Measurements from ENCODE around the gene VPS33B.

VPS33B gene

GRCh38 chr15:91007266-91007665 lies 15.1 kb downstream of the VPS33B start:
- DNase-seq (ENCODE audit: low spot score): no peak
- TF ChIP-seq, protein P1, sequence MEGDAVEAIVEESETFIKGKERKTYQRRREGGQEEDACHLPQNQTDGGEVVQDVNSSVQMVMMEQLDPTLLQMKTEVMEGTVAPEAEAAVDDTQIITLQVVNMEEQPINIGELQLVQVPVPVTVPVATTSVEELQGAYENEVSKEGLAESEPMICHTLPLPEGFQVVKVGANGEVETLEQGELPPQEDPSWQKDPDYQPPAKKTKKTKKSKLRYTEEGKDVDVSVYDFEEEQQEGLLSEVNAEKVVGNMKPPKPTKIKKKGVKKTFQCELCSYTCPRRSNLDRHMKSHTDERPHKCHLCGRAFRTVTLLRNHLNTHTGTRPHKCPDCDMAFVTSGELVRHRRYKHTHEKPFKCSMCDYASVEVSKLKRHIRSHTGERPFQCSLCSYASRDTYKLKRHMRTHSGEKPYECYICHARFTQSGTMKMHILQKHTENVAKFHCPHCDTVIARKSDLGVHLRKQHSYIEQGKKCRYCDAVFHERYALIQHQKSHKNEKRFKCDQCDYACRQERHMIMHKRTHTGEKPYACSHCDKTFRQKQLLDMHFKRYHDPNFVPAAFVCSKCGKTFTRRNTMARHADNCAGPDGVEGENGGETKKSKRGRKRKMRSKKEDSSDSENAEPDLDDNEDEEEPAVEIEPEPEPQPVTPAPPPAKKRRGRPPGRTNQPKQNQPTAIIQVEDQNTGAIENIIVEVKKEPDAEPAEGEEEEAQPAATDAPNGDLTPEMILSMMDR (IDR thresholded peaks at IDR 0.05; ENCODE audit: extremely low read depth, missing control alignments): no peak

DNA sequence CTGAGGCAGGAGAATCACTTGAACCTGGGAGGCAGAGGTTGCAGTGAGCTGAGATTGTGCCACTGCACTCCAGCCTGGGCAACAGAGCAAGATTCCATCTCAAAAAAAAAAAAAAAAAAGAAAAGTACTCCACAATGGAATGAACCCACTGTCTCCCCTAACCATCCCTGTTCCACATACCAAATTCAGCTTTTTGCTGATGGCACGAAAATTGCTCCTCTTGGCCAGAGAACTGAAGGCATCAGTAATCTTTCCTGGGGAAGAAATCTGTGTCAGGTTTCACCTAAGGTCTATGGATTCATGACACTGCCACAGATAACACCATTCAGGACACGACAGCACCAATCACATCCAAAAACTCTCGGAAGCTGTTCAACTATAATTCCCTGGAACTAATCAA lies 21.2 kb downstream of the VPS33B start:
- no peak for DNase-seq (ENCODE audit: low spot score)
- TF ChIP-seq, protein P1 (IDR thresholded peaks at IDR 0.05; ENCODE audit: extremely low read depth, missing control alignments): no peak

- TF ChIP-seq, protein P1 (IDR thresholded peaks at IDR 0.05; ENCODE audit: extremely low read depth, missing control alignments): no peak
- no peak for DNase-seq (ENCODE audit: low spot score)
These were observed 23.7 kb downstream of the VPS33B start for GRCh38 chr15:90998737-90999136.

DNA sequence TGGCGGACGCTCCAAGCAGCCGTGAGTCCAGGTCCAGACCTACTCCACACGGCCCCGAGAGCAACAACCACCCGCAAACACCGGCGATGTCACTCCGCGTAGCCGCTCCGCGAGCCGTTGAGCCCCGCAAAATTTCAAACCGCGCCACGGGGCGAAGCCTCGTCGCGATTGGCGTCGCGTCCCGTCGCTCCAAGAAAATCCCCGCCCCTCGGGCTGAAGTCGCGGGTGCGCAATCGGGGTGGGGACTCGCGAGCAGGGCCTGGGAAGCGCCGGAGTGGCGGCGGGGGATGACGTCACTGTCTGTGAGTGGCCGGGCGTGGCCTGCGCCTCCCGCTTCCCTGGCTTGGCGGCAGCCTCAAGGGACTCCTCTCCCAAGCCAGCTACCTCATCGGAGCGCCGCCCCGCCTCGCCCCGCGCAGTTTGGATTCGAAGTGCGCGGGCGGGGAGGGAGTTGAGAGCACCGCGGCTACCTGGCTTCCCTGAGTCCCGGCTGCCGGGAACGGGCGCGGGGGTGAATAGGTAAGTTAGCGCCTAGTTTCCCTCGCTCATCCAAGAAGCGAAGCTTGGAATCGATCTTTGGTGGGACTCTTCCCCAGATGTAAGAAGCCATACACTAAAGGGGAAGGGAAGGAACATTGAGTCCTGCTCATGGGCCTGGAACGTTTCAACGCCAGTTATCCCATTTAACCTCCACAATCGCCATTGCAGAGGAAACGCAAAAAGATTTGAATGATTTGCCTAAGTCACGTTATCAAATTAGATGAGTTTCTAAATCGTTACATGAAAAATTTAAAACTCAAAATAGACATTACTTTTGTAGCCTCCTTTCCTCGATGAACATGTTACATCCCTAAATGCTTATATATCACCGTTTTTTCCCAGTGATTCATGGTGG lies 27.7 kb downstream of the VPS33B start, which contains the start of gene PRC1:
Gene PRC1, minus strand, starts transcription at position 119 of the 895 bp plus-strand sequence. Its CDS starts 118 bp downstream, at position 1.
- peak; percentile 99 for DNase-seq (ENCODE audit: low spot score)
- TF ChIP-seq, protein P1 (IDR thresholded peaks at IDR 0.05; ENCODE audit: extremely low read depth, missing control alignments): no peak

DNA sequence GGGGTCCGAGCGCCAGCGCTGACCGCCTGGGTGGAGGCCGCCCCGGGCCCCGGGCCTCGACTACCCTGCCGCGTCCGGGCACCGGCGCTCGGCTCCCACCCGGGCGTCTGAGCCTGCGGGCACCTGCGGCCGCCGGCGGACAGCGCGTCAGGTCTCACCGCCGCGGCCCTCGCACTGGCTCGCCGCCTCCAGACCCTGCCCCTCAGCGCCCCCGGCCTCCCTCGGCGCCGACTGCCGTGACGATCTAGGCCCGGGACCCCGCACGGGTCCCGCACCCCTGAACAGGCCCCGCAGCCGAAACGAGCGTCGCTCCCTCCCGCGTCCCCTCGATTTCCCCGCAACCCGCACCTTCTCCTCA lies 28.4 kb downstream of the VPS33B start:
- TF ChIP-seq, protein P1 (IDR thresholded peaks at IDR 0.05; ENCODE audit: extremely low read depth, missing control alignments): no peak
- DNase-seq (ENCODE audit: low spot score): peak; percentile 44

DNA sequence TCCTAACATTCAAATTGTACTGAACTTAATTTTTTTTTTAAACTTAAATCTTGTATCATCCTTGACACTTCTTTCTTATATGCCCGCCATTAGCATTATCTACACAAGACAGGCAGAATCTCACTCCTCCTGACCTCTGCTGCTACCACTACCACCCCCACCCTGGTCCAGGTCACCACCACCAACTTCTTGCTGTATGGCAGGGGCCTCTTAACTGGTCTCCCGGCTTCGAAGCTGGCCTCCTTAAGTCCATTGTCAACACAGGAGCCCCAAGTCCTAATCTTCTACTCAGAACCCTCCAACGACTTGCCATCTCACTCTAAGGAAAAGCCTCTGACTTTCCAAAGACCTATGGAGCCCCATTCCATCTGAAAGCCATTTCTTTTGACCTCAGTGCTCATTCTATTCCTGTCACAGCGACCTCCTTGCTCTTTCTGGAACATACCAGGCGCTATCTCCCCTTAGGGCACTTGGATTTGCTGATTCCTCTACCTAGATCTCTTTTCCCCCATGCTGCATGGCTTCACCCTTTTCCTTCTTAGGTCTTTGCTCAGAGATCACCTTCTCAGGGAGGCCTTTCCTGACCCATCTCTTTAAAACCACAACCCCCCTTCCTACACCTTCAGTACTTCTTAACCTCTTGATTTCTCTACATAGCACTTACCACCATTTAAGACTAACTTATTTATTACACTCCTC lies 30.7 kb downstream of the VPS33B start:
- no peak for DNase-seq (ENCODE audit: low spot score)
- TF ChIP-seq, protein P1 (IDR thresholded peaks at IDR 0.05; ENCODE audit: extremely low read depth, missing control alignments): no peak

GRCh38 chr15:90990446-90990845 lies 31.9 kb downstream of the VPS33B start:
- no peak for DNase-seq (ENCODE audit: low spot score)
- TF ChIP-seq, protein P1 (IDR thresholded peaks at IDR 0.05; ENCODE audit: extremely low read depth, missing control alignments): no peak
